Adrenal gland (tissue), 5 donors: Measurements from ENCODE around the gene NPR2.

Source experiments
- POLR2A ChIP-seq, 2 donors: fragments of 450-650 bp; IDR thresholded peaks; one replicate each; pipeline ENCODE4 v1.6.1; 2017; ENCODE audit warnings: antibody characterized with exemption in 2 of 2, mild to moderate bottlenecking in 2 of 2, moderate library complexity in 1 of 2
- TF ChIP-seq, protein P1 (sequence below), 6 experiments: fragments of 450-650 bp in 4 of 6; fragments of 200-600 bp in 2 of 6; sonication (generic) in 1 of 6; IDR thresholded peaks; 1 replicate in 5 of 6; 2 replicates in 1 of 6; pipeline versions ENCODE4 v1.5.1 to v1.8.0; 2016 to 2021; ENCODE audit warnings: antibody characterized with exemption in 6 of 6, mild to moderate bottlenecking in 2 of 6, moderate library complexity in 1 of 6
- donor health status: DM: no; HTN: no; CAD: no.

DNA sequence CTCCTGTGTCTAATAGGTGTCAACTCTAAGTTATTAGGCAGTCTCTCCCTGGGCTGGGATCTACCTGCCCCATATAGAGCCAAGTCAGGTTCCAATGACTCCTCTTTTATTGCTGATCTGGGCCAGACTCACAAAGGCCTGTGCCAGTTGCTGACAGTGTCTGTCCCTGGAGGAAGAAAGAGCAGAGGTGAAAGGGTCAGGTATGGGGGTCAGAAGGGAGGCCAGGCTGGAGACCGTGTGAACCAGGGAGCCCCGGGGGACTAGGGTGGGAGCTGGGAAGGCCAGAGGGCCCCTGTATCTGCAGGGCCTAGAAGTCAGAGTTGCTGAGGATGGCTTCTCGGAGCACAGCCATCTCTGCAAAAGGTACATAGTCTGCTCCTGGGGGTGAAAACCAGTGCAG lies 26.9 kb downstream of the NPR2 start:
- TF ChIP-seq, protein P1, sequence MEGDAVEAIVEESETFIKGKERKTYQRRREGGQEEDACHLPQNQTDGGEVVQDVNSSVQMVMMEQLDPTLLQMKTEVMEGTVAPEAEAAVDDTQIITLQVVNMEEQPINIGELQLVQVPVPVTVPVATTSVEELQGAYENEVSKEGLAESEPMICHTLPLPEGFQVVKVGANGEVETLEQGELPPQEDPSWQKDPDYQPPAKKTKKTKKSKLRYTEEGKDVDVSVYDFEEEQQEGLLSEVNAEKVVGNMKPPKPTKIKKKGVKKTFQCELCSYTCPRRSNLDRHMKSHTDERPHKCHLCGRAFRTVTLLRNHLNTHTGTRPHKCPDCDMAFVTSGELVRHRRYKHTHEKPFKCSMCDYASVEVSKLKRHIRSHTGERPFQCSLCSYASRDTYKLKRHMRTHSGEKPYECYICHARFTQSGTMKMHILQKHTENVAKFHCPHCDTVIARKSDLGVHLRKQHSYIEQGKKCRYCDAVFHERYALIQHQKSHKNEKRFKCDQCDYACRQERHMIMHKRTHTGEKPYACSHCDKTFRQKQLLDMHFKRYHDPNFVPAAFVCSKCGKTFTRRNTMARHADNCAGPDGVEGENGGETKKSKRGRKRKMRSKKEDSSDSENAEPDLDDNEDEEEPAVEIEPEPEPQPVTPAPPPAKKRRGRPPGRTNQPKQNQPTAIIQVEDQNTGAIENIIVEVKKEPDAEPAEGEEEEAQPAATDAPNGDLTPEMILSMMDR (IDR thresholded peaks at IDR 0.05), result no peak
- no peak for TF ChIP-seq POLR2A (IDR thresholded peaks at IDR 0.05)
